Natural killer cell (primary cell): Measurements from ENCODE around the gene ABCG1. TPM values are rescaled to one million over a fixed set of nuclear protein-coding genes. Genes with fewer than 3 reads are reported as not detected.

Source experiments
- ATAC-seq, 3 donors: fragments of 150-1000 bp in 2 of 3; fragments of 200-7000 bp in 1 of 3; cut with Tn5 transposase; 1 replicate in 1 of 3; 2 replicates in 2 of 3; pipeline ENCODE4 v1.10.0; 2021; ENCODE audit warnings: mild to moderate bottlenecking in 2 of 3, moderate library complexity in 2 of 3
- DNase-seq, 2 donors: peaks; one replicate each; pipeline versions ENCODE4 v3.0.0 to v3.0.0-alpha.2; 2013 to 2021; ENCODE audit warnings: mixed read lengths in 1 of 2
- H3K27ac ChIP-seq: one replicate; pipeline ENCODE4 v1.5.1; 2013; ENCODE audit warnings: mild to moderate bottlenecking, low read length
- H3K27me3 ChIP-seq: one replicate; pipeline ENCODE4 v1.6.1; 2013; ENCODE audit warnings: low read length; ENCODE audit not compliant: control insufficient read depth, insufficient read depth
- H3K36me3 ChIP-seq: one replicate; pipeline ENCODE4 v1.6.1; 2013; ENCODE audit warnings: low read length; ENCODE audit not compliant: control insufficient read depth, insufficient read depth
- H3K4me1 ChIP-seq: one replicate; pipeline ENCODE4 v1.6.1; 2013; ENCODE audit warnings: low read length; ENCODE audit not compliant: control insufficient read depth, insufficient read depth
- H3K4me3 ChIP-seq: one replicate; pipeline ENCODE4 v1.5.1; 2013; ENCODE audit warnings: low read length
- H3K9me3 ChIP-seq: one replicate; pipeline ENCODE4 v1.6.1; 2013; ENCODE audit warnings: low read length; ENCODE audit not compliant: control insufficient read depth, insufficient read depth
- H3K27ac Mint-ChIP-seq, 2 donors: one replicate each; pipeline ENCODE4 v1.8.0; 2022; ENCODE audit warnings: mild to moderate bottlenecking in 2 of 2, mixed read lengths in 2 of 2, moderate library complexity in 1 of 2
- H3K27me3 Mint-ChIP-seq, 2 donors: one replicate each; pipeline ENCODE4 v1.8.0; 2022; ENCODE audit warnings: low read depth in 2 of 2, mixed read lengths in 2 of 2
- H3K36me3 Mint-ChIP-seq: one replicate; pipeline ENCODE4 v1.8.0; 2022; ENCODE audit warnings: mixed read lengths
- H3K4me1 Mint-ChIP-seq, 2 donors: one replicate each; pipeline ENCODE4 v1.8.0; 2022; ENCODE audit warnings: mixed read lengths in 2 of 2
- H3K4me3 Mint-ChIP-seq: one replicate; pipeline ENCODE4 v1.8.0; 2022; ENCODE audit warnings: mild to moderate bottlenecking, moderate library complexity, mixed read lengths
- H3K9me3 Mint-ChIP-seq, 2 donors: one replicate each; pipeline ENCODE4 v1.8.0; 2022; ENCODE audit warnings: mixed read lengths in 2 of 2
- CTCF ChIP-seq: fragments of 200-600 bp; IDR thresholded peaks from one replicate; pipeline ENCODE4 v1.8.0; 2022; ENCODE audit warnings: antibody characterized with exemption
- WGBS: methylation state at CpG from one replicate; pipeline ENCODE4 v1.1.7; 2013; ENCODE audit warnings: missing lambda C conversion rate; ENCODE audit not compliant: insufficient coverage; 5-methylcytosine and 5-hydroxymethylcytosine counted together
- intact Hi-C: fragments of 100-400 bp; cut with micrococcal nuclease; formaldehyde crosslinking; loops from one replicate; pipeline ENCODE4 v1.14.2; 2022
- total RNA-seq, 4 donors: library from RNA; stranded (reverse); fragments of 120-200 nt in 1 of 4; gene quantifications; one replicate each; pipeline versions ENCODE4 v1.2.3 to v1.2.4, GENCODE V29; 2013 to 2022

The ABCG1 gene
- total RNA-seq, 3 donors from 2014 or later (not counting 1 experiment from before 2014, with no cell fraction given), result 10.4 to 14.7 (median 13.8) TPM

- intact Hi-C loops, result no loop called here
- 64% methylated on average over 17 of the region's 17 CpGs for WGBS
- no peak for DNase-seq
These were observed 101.1 kb downstream of the ABCG1 start for GRCh38 chr21:42319851-42320572.

DNA sequence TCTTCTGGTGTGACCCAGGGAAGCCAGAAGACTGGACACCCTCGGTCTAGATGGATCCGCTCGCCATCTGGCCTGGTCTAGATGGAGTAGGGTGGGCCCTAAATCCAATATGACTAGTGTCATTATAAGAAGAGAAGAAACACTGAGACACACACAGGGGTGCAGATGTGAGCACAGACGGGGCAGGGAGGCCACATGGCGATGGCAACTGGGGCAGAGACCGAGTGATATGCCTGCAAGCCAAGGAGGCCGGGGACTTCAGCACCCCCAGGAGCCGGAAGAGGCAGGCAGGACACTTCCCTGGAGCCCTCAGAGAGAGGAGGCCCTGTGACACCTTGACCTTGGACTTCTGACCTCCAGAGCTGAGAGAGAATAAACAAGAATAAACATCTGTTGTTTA is 101.9 kb downstream of the ABCG1 start:
- no peaks in the 10 kb centered on the region for H3K36me3 ChIP-seq
- intact Hi-C loops, result no loop called here

More at GRCh38 chr21:42319851-42320572, 101.1 kb downstream of the ABCG1 start:
- Mint-ChIP-seq H3K9me3 (no peaks in the 10 kb centered on the region), H3K4me1 (peaks cover 9 to 10% of the 10 kb centered on the region in 2 donors), H3K27me3 (peaks cover 15 to 25% of the 10 kb centered on the region in 2 donors), H3K36me3 (no peaks in the 10 kb centered on the region), H3K27ac (no peak overlapping the region), H3K4me3 (no peak overlapping the region)
- ATAC-seq, result peak in 2 of 3 donors; percentile 18 to 25
- H3K36me3 ChIP-seq, result no peaks in the 10 kb centered on the region
- no peak for TF ChIP-seq CTCF
- H3K4me3 ChIP-seq, result no peak overlapping the region
- H3K4me1 ChIP-seq, result peaks cover 16% of the 10 kb centered on the region
- no peaks in the 10 kb centered on the region for H3K9me3 ChIP-seq
- H3K27ac ChIP-seq, result no peak overlapping the region
- H3K27me3 ChIP-seq, result no peaks in the 10 kb centered on the region

GRCh38 chr21:42321231-42321630 is 102.3 kb downstream of the ABCG1 start:
- H3K4me1 ChIP-seq, result peaks cover 16% of the 10 kb centered on the region
- no peak overlapping the region for H3K27ac ChIP-seq
- DNase-seq (no peak), ATAC-seq (no peak)
- no peaks in the 10 kb centered on the region for H3K9me3 ChIP-seq
- H3K27me3 Mint-ChIP-seq, result peaks cover 23 to 37% of the 10 kb centered on the region in 2 donors
- intact Hi-C loops, result no loop called here
- no peaks in the 10 kb centered on the region for H3K36me3 ChIP-seq
- TF ChIP-seq CTCF, result no peak
- 92% methylated on average over 10 of the region's 10 CpGs for WGBS
- H3K27me3 ChIP-seq, result no peaks in the 10 kb centered on the region
- H3K27ac Mint-ChIP-seq, result no peak overlapping the region
- H3K4me1 Mint-ChIP-seq, result peaks cover 9 to 10% of the 10 kb centered on the region in 2 donors
- no peaks in the 10 kb centered on the region for H3K9me3 Mint-ChIP-seq
- H3K4me3 Mint-ChIP-seq, result no peak overlapping the region
- no peak overlapping the region for H3K4me3 ChIP-seq
- H3K36me3 Mint-ChIP-seq, result no peaks in the 10 kb centered on the region

More for the DNA sequence above, 101.9 kb downstream of the ABCG1 start:
- Histone ChIP-seq H3K27ac (no peak overlapping the region), H3K4me3 (no peak overlapping the region), H3K4me1 (peaks cover 16% of the 10 kb centered on the region), H3K27me3 (no peaks in the 10 kb centered on the region), H3K9me3 (no peaks in the 10 kb centered on the region)
- no peaks in the 10 kb centered on the region for H3K36me3 Mint-ChIP-seq
- no peak overlapping the region for H3K27ac Mint-ChIP-seq
- DNase-seq, result no peak
- H3K4me1 Mint-ChIP-seq, result peaks cover 9 to 10% of the 10 kb centered on the region in 2 donors
- no peak for TF ChIP-seq CTCF
- H3K27me3 Mint-ChIP-seq, result peaks cover 22 to 33% of the 10 kb centered on the region in 2 donors
- WGBS, result 96% methylated on average over 8 of the region's 8 CpGs
- H3K4me3 Mint-ChIP-seq, result no peak overlapping the region
- no peaks in the 10 kb centered on the region for H3K9me3 Mint-ChIP-seq
- no peak for ATAC-seq
